ENCODE measurements around the gene NTM. TPM values are rescaled to one million over a fixed set of nuclear protein-coding genes. Genes with fewer than 3 reads are reported as not detected.

The NTM gene
- total and polyA plus RNA-seq, 2 of the 8 experiments (the other 6 are each of a cell fraction or from before 2014, with no cell fraction given) = 13.4 to 20.0 TPM

DNA sequence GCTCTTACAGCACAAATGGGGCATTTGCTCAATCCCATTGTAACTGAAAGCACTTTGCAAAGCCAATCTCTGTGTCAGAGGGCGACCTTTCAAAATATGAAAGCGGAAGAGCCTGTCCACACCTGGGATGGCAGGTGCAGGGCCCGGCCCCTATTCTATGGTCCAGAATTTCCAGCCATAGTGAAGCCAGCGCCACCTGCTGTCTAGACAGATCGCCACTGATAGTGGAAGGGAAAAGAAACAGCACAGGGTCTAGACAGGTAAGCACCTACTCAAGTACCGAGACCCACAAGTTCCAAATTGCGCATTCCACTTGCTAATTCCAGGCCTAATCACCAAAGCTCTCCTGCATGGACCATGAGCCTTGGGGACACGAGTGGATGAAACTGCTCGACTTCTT lies 141.4 kb downstream of the NTM start (continued):
- TF ChIP-seq RAD21 (IDR thresholded peaks at IDR 0.05 in 1 of 2, conservative IDR thresholded peaks at IDR 0.05 in 1 of 2; ENCODE audit: low read depth in 2 of 2, low read length in 2 of 2) = peak; percentile 81 to 87
